ENCODE results near the gene MINDY2.

- TF ChIP-seq PREB (CRISPR knock-in tag; IDR thresholded peaks at IDR 0.05; ENCODE audit: borderline replicate concordance): no peak
- no peak for TF ChIP-seq CBFB (CRISPR knock-in tag; IDR thresholded peaks at IDR 0.05; ENCODE audit: low read depth)
- no peak for TF ChIP-seq CTCF (IDR thresholded peaks at IDR 0.05)
- TF ChIP-seq STAT6 (CRISPR knock-in tag; conservative IDR thresholded peaks at IDR 0.05; ENCODE audit: low read depth): no peak
- TF ChIP-seq ZBTB43 (CRISPR knock-in tag; IDR thresholded peaks at IDR 0.05): no peak
- no peak for TF ChIP-seq ZNF263 (CRISPR knock-in tag; IDR thresholded peaks at IDR 0.05; ENCODE audit: low read depth)
Measured at GRCh38 chr15:58777107-58777506, 6.0 kb downstream of the MINDY2 start.

All from WTC11 (cell line).